Measurements from ENCODE around the gene ADIPOR2.

Gene ADIPOR2

DNA sequence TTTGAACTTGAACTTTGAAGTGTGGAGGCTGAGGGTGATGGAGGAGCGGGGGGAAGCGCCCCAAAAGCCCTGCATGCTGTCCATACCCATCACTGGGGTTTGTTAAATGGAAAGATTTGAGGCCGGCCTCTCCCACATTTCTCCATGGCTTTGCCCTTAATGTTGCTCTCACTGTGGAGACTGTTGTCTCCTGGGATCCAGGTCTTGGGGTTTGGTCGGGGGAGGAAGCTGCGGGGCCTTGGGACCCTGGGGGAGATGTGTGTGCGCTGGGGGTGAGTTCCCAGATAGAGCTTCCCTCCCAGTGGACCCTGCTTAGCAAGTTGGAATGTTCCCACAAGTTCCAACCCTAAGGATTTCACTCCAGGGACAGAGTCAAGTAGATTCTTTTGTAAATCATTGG lies 101.5 kb downstream of the ADIPOR2 start:
- no peak overlapping the region for H3K4me3 ChIP-seq (replicated peaks; ENCODE audit: low read depth, low read length)
- TF ChIP-seq, protein P1, sequence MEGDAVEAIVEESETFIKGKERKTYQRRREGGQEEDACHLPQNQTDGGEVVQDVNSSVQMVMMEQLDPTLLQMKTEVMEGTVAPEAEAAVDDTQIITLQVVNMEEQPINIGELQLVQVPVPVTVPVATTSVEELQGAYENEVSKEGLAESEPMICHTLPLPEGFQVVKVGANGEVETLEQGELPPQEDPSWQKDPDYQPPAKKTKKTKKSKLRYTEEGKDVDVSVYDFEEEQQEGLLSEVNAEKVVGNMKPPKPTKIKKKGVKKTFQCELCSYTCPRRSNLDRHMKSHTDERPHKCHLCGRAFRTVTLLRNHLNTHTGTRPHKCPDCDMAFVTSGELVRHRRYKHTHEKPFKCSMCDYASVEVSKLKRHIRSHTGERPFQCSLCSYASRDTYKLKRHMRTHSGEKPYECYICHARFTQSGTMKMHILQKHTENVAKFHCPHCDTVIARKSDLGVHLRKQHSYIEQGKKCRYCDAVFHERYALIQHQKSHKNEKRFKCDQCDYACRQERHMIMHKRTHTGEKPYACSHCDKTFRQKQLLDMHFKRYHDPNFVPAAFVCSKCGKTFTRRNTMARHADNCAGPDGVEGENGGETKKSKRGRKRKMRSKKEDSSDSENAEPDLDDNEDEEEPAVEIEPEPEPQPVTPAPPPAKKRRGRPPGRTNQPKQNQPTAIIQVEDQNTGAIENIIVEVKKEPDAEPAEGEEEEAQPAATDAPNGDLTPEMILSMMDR (IDR thresholded peaks at IDR 0.05; ENCODE audit: low read length, missing control alignments) = no peak
- DNase-seq (ENCODE audit: low read depth) = no peak

DNA sequence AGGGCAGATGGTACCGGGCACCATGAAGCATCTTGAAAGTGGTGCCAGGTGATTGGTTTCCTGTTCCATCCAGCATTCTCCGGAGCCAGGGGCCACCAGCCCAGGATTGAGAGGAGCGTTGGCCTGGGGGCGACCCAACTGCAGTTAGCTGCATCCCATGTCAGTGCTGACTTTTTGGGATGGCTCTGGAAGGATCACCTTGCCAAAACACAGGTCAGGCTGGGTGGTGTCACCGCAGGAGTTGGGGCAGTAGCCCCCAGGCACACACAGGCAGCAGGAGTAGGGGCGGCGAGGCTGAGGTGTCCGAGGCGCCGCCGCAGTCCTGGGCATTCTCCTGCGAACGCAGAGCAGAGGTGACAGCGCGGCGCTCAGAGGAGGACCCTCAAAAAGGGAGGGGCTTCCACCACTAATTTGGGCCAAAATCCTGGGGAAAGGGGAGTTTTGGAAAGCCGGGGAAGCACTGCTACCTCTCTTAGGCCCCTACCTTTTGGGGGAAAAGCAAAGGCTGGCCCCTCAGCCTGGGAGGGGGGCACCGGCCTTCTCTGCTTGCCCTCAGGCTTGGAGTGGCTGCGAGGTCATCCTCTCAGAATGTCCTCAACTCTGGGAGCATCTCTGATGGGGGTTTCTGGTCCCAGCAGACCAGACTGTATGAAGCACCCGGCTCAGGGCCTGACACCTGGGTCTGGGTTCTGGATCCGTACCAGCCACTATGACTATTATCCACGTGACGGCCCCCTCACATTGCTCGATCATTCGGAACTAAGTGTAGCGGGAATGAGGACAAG lies 102.7 kb downstream of the ADIPOR2 start:
- TF ChIP-seq, protein P1 (IDR thresholded peaks at IDR 0.05; ENCODE audit: low read length, missing control alignments) = no peak
- DNase-seq (ENCODE audit: low read depth) = no peak
- H3K4me3 ChIP-seq (replicated peaks; ENCODE audit: low read depth, low read length) = no peak overlapping the region

DNA sequence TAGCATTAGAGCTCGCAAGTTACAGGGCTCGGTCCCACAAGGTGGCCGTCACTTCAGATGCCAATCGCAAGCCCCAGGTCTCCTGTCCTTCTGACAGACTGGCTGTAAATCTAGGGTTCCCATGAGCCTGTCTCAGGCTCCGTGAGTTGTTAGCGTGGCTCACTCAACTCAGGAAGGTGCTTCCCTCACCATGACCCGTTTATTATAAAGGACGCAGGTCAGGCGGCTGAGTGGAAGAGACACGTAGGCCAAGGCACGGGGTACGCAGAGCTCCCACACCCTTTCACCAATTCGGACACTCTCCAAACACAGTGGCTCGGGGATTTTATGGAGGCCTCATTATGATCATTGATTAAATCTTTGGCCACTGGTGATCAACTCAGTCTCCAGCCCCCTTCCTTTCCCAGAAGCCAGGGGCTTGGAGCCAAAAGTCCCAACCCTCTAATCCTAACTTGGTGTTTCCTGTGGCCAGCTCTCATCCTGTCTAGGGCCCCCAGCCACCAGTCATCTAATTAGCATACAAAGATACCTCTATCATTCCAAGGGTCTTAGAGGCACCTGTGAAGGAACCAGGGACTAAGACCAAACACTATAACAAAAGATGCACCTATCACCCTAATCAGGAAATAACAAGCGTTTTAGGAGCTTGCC lies 103.7 kb downstream of the ADIPOR2 start:
- no peak overlapping the region for H3K4me3 ChIP-seq (replicated peaks; ENCODE audit: low read depth, low read length)
- TF ChIP-seq, protein P1 (IDR thresholded peaks at IDR 0.05; ENCODE audit: low read length, missing control alignments) = no peak

DNA sequence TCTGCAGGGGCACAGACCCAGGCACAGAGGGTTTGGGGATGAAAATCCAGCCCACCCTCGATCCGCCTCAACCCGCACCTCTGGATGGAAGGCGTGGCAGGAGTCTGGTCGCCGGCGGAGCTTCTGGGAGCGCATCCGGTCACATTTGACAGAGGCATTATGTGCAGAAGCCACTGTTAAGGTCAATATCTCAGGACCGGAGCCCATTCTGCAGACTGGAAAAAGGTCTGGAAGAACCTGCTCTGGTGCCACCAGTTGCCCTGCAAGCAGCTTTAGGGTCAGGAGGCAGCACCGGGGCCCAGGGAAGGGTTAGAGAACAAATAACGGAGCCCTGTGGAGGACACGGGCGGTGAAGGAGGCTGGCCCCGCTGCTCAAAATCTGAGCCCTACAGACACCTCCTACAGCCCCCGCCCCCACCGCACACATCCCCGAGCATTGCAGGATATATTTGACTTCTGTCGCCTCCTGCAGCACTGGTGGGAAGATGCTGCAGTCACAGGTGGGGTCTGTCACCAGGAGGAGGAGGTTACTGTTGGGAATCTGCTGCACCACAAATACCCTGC lies 104.4 kb downstream of the ADIPOR2 start:
- TF ChIP-seq, protein P1 (IDR thresholded peaks at IDR 0.05; ENCODE audit: low read length, missing control alignments) = no peak
- no peak overlapping the region for H3K4me3 ChIP-seq (replicated peaks; ENCODE audit: low read depth, low read length)
- no peak for DNase-seq (ENCODE audit: low read depth)

More for the DNA sequence above, 103.7 kb downstream of the ADIPOR2 start:
- DNase-seq (ENCODE audit: low read depth) = no peak

DNA sequence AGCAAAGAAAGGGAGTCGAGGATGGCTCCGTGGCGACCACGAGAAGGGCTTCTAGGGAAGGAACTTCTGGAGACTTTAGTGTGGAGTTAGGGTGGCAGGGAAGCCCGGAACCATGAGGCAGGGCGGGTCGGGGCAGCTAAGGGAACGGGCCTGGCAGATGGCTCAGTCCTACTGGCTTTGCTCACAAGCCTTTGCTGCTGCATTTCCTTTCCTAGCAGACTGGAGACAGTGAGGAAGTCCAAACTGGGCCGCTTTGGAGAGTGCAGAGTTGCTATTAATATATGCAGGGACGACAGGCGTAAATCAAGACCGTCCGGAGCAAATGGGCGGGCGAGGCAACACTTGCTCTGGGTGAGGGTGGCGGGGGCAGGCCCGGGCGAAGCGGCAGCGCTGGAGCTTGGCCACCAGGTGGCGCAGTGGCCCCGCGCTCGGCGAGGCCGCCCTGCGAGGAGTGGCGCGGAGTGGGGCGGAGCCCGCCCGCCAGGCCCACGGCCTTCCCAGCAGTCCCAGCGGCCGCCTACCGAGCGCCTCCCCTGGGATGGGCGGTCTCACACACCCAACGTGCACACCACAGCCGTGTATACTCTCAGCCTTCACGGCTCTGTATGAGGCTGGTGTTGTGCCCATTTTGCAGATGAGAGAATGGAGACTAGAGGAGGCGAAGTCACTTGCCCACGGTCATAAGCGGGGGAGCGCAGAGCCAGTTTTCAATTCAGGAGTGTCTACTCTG lies 105.1 kb downstream of the ADIPOR2 start:
- peak overlapping the region; percentile 51 for H3K4me3 ChIP-seq (replicated peaks; ENCODE audit: low read depth, low read length)
- TF ChIP-seq, protein P1 (IDR thresholded peaks at IDR 0.05; ENCODE audit: low read length, missing control alignments) = peak; percentile 41
- peak; percentile 90 for DNase-seq (ENCODE audit: low read depth)

DNA sequence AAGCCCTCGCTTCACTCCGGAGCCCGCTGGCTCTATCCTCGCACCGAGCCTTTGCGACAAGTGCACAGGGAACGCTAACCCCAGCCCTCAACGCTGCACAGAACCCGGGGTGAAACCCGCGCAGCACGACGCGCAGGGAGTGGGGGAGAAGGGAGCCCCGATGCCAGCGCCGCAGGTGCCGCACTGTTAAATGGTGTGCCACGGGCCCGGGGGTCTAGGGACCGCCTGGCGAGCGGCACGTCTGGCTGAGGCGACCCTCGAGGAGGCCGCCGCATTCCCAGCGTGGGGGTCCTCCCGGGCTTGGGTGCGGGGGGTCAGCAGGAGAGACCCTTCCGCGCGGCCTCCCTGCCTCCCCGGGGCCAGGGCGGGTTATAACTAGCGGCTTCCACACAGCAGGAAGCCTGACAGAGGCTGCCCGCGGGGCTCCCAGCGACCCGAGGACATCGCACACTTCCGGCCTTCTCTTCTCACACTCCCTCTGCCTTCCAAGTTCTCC lies 105.7 kb downstream of the ADIPOR2 start:
- TF ChIP-seq, protein P1 (IDR thresholded peaks at IDR 0.05; ENCODE audit: low read length, missing control alignments) = no peak
- peak overlapping the region; percentile 51 for H3K4me3 ChIP-seq (replicated peaks; ENCODE audit: low read depth, low read length)
- DNase-seq (ENCODE audit: low read depth) = no peak
